OCI-LY1 (cell line): ENCODE results near the gene MYH14.
"Not testable (repeated sequence)": the region's sequence is repeated elsewhere in the genome, so short reads cannot be mapped to it uniquely, and the experiment has no call there.

ENCODE experiments used
- CTCF ChIP-seq: fragments of 200-600 bp; sonication (generic), shearing (Covaris generic); IDR thresholded peaks from 2 replicates; pipeline ENCODE4 v1.5.1; 2017; ENCODE audit warnings: mild to moderate bottlenecking, antibody characterized with exemption, low read length, moderate library complexity, mixed read lengths
- EZH2 ChIP-seq: fragments of 200-600 bp; sonication (generic), shearing (Covaris generic); IDR thresholded peaks from 2 replicates; pipeline ENCODE4 v1.8.0; 2017; ENCODE audit warnings: borderline replicate concordance, mixed run types, mild to moderate bottlenecking, antibody characterized with exemption, low read length, moderate library complexity, mixed read lengths

DNA sequence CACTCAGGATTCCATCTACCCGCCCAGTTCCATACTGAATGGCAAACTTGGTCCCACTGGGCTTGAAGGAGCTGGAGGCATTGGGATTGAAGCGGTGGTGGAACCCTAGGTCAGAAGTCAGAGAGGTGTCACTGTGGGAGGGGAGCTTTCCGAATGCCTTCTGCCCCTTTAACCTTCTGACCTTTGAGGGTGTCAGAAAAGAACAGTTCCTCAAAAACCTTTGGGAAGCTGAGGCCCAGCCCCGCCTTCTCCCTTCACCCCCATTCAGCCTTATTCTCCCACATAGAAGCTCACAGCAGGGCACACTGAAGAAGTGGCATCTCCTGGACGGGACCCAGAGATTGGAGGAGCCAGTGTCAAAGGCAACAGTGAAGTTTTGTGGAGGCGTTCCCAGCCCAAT lies 133.6 kb downstream of the MYH14 start:
- TF ChIP-seq CTCF, EZH2: not testable (repeated sequence)
